ENCODE measurements around the gene GALNT2. TPM values are rescaled to one million over a fixed set of nuclear protein-coding genes. Genes with fewer than 3 reads are reported as not detected.

The GALNT2 gene
- polyA plus RNA-seq, 2 of the 4 experiments (the other 2 are of a cell fraction), result 66.9 to 114 TPM

- 76% methylated on average over 5 of the region's 5 CpGs for WGBS (ENCODE audit: missing lambda C conversion rate)
Observed at GRCh38 chr1:230171356-230172015, 104.4 kb downstream of the GALNT2 start.

DNA sequence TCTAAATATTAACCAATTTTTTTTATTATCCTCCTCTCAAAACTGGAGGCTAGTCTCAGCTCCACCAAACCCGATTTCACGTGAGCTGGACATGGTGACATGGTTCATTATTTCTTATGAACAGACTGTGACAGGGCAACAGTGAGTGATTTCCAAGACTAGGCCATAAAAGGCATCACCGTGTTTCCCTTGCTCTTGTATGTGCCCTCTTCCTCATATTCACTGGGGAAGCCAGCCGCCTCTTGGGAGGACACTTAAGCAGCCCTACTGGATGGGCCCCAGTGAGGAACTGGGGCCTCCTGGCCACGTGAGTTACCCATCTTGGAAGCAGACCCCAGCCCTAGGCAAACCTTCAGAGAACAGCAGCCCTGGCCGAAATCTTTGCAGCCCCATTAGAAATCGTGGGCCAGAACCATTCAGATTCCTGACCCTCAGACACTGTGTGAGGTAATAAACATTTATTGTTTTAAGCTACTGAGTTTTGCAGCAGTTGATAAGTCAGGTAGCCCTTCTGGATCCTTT lies 105.0 kb downstream of the GALNT2 start:
- Histone ChIP-seq H3K4me2 (no peak overlapping the region), H3K9me3 (peaks cover 2% of the 10 kb centered on the region), H3K27ac (no peak overlapping the region), H3K4me1 (peaks cover 16% of the 10 kb centered on the region; the same call in 2 of the 3 replicates), H3K4me3 (no peak overlapping the region)
- FAIRE-seq (no peak), DNase-seq (ENCODE audit: low read depth in 1 of 2, low spot score in 1 of 2) (no peak), ATAC-seq (no peak)
- WGBS (ENCODE audit: missing lambda C conversion rate), result 97% methylated on average over 7 of the region's 7 CpGs
- CTCF ChIA-PET, result no interaction called here
- POLR2A ChIA-PET, result no interaction called here
- TF ChIP-seq EHMT2 (IDR thresholded peaks at IDR 0.05; ENCODE audit: low read depth) (no peak), MAZ (IDR thresholded peaks at IDR 0.05; ENCODE audit: borderline replicate concordance, low read depth, low read length) (no peak), JUNB (IDR thresholded peaks at IDR 0.05) (no peak), ZC3H11A (IDR thresholded peaks at IDR 0.05) (no peak), NR3C1 (IDR thresholded peaks at IDR 0.05) (no peak), CEBPB (IDR thresholded peaks at IDR 0.05) (no peak), GATA3 (IDR thresholded peaks at IDR 0.05; ENCODE audit: borderline replicate concordance) (no peak), RARB (CRISPR knock-in tag; IDR thresholded peaks at IDR 0.05) (no peak), HDAC2 (IDR thresholded peaks at IDR 0.05) (no peak), CTCF (IDR thresholded peaks at IDR 0.05) (no peak), ESRRA (IDR thresholded peaks at IDR 0.05; ENCODE audit: borderline replicate concordance, low read length) (no peak)
- TF ChIP-seq, protein P1, sequence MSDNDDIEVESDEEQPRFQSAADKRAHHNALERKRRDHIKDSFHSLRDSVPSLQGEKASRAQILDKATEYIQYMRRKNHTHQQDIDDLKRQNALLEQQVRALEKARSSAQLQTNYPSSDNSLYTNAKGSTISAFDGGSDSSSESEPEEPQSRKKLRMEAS (IDR thresholded peaks at IDR 0.05), result no peak

More at GRCh38 chr1:230171356-230172015, 104.4 kb downstream of the GALNT2 start:
- H3K4me1 ChIP-seq, result peaks cover 16% of the 10 kb centered on the region; the same call in 2 of the 3 replicates
- no peak for ATAC-seq
- ChIA-PET POLR2A (no interaction called here), CTCF (no interaction called here)
- TF ChIP-seq MAZ (IDR thresholded peaks at IDR 0.05; ENCODE audit: borderline replicate concordance, low read depth, low read length), result no peak
- TF ChIP-seq POLR2AphosphoS2 (conservative IDR thresholded peaks at IDR 0.05; ENCODE audit: low read length), result no peak
- TF ChIP-seq BHLHE40 (IDR thresholded peaks at IDR 0.05; ENCODE audit: low read depth, low read length), result no peak
- no peak for TF ChIP-seq HOXB5 (CRISPR knock-in tag; IDR thresholded peaks at IDR 0.05)
- no peak for TF ChIP-seq ZFP36 (IDR thresholded peaks at IDR 0.05; ENCODE audit: borderline replicate concordance, partially characterized antibody)
- no peak for TF ChIP-seq SMC3 (IDR thresholded peaks at IDR 0.05)
- TF ChIP-seq CEBPB (IDR thresholded peaks at IDR 0.05), result no peak
- no peak for TF ChIP-seq ESRRA (IDR thresholded peaks at IDR 0.05; ENCODE audit: borderline replicate concordance, low read length)
- TF ChIP-seq, protein P2, sequence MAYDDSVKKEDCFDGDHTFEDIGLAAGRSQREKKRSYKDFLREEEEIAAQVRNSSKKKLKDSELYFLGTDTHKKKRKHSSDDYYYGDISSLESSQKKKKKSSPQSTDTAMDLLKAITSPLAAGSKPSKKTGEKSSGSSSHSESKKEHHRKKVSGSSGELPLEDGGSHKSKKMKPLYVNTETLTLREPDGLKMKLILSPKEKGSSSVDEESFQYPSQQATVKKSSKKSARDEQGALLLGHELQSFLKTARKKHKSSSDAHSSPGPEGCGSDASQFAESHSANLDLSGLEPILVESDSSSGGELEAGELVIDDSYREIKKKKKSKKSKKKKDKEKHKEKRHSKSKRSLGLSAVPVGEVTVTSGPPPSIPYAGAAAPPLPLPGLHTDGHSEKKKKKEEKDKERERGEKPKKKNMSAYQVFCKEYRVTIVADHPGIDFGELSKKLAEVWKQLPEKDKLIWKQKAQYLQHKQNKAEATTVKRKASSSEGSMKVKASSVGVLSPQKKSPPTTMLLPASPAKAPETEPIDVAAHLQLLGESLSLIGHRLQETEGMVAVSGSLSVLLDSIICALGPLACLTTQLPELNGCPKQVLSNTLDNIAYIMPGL (CRISPR knock-in tag; IDR thresholded peaks at IDR 0.05; ENCODE audit: borderline replicate concordance), result no peak
- no peak for TF ChIP-seq ATOH8 (CRISPR knock-in tag; IDR thresholded peaks at IDR 0.05; ENCODE audit: low read depth)
- no peak for TF ChIP-seq CTCF (IDR thresholded peaks at IDR 0.05)
- TF ChIP-seq MYC (IDR thresholded peaks at IDR 0.05; ENCODE audit: borderline replicate concordance, low read length), result no peak
- TF ChIP-seq, protein P3, sequence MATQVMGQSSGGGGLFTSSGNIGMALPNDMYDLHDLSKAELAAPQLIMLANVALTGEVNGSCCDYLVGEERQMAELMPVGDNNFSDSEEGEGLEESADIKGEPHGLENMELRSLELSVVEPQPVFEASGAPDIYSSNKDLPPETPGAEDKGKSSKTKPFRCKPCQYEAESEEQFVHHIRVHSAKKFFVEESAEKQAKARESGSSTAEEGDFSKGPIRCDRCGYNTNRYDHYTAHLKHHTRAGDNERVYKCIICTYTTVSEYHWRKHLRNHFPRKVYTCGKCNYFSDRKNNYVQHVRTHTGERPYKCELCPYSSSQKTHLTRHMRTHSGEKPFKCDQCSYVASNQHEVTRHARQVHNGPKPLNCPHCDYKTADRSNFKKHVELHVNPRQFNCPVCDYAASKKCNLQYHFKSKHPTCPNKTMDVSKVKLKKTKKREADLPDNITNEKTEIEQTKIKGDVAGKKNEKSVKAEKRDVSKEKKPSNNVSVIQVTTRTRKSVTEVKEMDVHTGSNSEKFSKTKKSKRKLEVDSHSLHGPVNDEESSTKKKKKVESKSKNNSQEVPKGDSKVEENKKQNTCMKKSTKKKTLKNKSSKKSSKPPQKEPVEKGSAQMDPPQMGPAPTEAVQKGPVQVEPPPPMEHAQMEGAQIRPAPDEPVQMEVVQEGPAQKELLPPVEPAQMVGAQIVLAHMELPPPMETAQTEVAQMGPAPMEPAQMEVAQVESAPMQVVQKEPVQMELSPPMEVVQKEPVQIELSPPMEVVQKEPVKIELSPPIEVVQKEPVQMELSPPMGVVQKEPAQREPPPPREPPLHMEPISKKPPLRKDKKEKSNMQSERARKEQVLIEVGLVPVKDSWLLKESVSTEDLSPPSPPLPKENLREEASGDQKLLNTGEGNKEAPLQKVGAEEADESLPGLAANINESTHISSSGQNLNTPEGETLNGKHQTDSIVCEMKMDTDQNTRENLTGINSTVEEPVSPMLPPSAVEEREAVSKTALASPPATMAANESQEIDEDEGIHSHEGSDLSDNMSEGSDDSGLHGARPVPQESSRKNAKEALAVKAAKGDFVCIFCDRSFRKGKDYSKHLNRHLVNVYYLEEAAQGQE (IDR thresholded peaks at IDR 0.05), result no peak
- H3K4me2 ChIP-seq, result no peak overlapping the region
- H3K9me3 ChIP-seq, result peaks cover 8% of the 10 kb centered on the region
- H3K4me3 ChIP-seq, result no peak overlapping the region
- no peak for FAIRE-seq
- no peak overlapping the region for H3K27ac ChIP-seq
- DNase-seq (ENCODE audit: low read depth in 1 of 2, low spot score in 1 of 2), result no peak

Data from A549 (cell line).